Astrocyte (in vitro differentiated cells and primary cell): ENCODE results near the gene LGALS1. TPM values are rescaled to one million over a fixed set of nuclear protein-coding genes. Genes with fewer than 3 reads are reported as not detected.

Experiments used
- DNase-seq: peaks from one replicate; pipeline ENCODE4 v3.0.0-alpha.2; 2010; ENCODE audit warnings: low read depth
- FAIRE-seq: peaks from 2 replicates; lab custom pipeline; 2011; peaks lifted over from hg19 to GRCh38; lab: Jason Lieb, UNC
- H2AFZ ChIP-seq: 2 replicates; pipeline ENCODE4 v1.6.0; 2012; ENCODE audit warnings: low read depth, low read length, inconsistent platforms
- H3K27ac ChIP-seq: 2 replicates; pipeline ENCODE4 v1.5.1; 2011; ENCODE audit warnings: low read depth, low read length, inconsistent platforms
- H3K27me3 ChIP-seq: 2 replicates; pipeline ENCODE4 v1.6.0; 2011; ENCODE audit warnings: low read length, inconsistent platforms; ENCODE audit not compliant: insufficient read depth
- H3K36me3 ChIP-seq: 2 replicates; pipeline ENCODE4 v1.5.1; 2011; ENCODE audit warnings: low read length, inconsistent platforms; ENCODE audit not compliant: insufficient read depth
- H3K4me1 ChIP-seq: 2 replicates; pipeline ENCODE4 v1.5.1; 2011; ENCODE audit warnings: low read length, inconsistent platforms; ENCODE audit not compliant: insufficient read depth
- H3K4me2 ChIP-seq: 2 replicates; pipeline ENCODE4 v1.6.0; 2012; ENCODE audit warnings: low read length, inconsistent platforms
- H3K4me3 ChIP-seq: 2 replicates; pipeline ENCODE4 v1.5.1; 2011; ENCODE audit warnings: low read depth, mild to moderate bottlenecking, low read length, inconsistent platforms; ENCODE audit not compliant: insufficient read depth
- H3K79me2 ChIP-seq: 2 replicates; pipeline ENCODE4 v1.6.0; 2012; ENCODE audit warnings: mild to moderate bottlenecking, low read length, inconsistent platforms; ENCODE audit not compliant: insufficient read depth
- H3K9ac ChIP-seq: 2 replicates; pipeline ENCODE4 v1.6.0; 2012; ENCODE audit warnings: mild to moderate bottlenecking, low read length, inconsistent platforms
- H3K9me3 ChIP-seq: 2 replicates; pipeline ENCODE4 v1.5.1; 2012; ENCODE audit warnings: low read depth, mild to moderate bottlenecking, low read length, inconsistent platforms; ENCODE audit not compliant: insufficient read depth
- H4K20me1 ChIP-seq: 2 replicates; pipeline ENCODE4 v1.6.0; 2012; ENCODE audit warnings: low read length, inconsistent platforms; ENCODE audit not compliant: insufficient read depth
- H3K27ac Mint-ChIP-seq: one replicate; pipeline ENCODE4 v1.8.0; 2021; ENCODE audit warnings: mild to moderate bottlenecking, mixed read lengths; ENCODE audit not compliant: unreplicated experiment
- H3K27me3 Mint-ChIP-seq: one replicate; pipeline ENCODE4 v1.8.0; 2021; ENCODE audit warnings: low read depth, mixed read lengths; ENCODE audit not compliant: unreplicated experiment
- H3K36me3 Mint-ChIP-seq: one replicate; pipeline ENCODE4 v1.8.0; 2021; ENCODE audit warnings: low read depth, mixed read lengths; ENCODE audit not compliant: unreplicated experiment
- H3K4me1 Mint-ChIP-seq: one replicate; pipeline ENCODE4 v1.8.0; 2021; ENCODE audit warnings: low read depth, mixed read lengths; ENCODE audit not compliant: unreplicated experiment
- H3K4me3 Mint-ChIP-seq: one replicate; pipeline ENCODE4 v1.8.0; 2021; ENCODE audit warnings: mild to moderate bottlenecking, moderate library complexity, mixed read lengths; ENCODE audit not compliant: unreplicated experiment
- H3K9me3 Mint-ChIP-seq: one replicate; pipeline ENCODE4 v1.8.0; 2021; ENCODE audit warnings: mild to moderate bottlenecking, mixed read lengths; ENCODE audit not compliant: unreplicated experiment
- CTCF ChIP-seq: IDR thresholded peaks from 2 replicates; pipeline ENCODE4 v1.5.1; 2011; ENCODE audit warnings: low read depth, mild to moderate bottlenecking, inconsistent platforms, low read length, moderate library complexity; ENCODE audit not compliant: insufficient read depth
- EZH2 ChIP-seq: IDR thresholded peaks from 2 replicates; pipeline ENCODE4 v1.6.1; 2012; ENCODE audit warnings: mild to moderate bottlenecking, low read length, inconsistent platforms; ENCODE audit not compliant: insufficient read depth
- total RNA-seq: library from RNA; stranded (reverse); gene quantifications from 2 replicates; pipeline ENCODE4 v1.2.1, GENCODE V29; 2021

The LGALS1 gene
- total RNA-seq, 1 donor from 2014 or later: 240 TPM

DNA sequence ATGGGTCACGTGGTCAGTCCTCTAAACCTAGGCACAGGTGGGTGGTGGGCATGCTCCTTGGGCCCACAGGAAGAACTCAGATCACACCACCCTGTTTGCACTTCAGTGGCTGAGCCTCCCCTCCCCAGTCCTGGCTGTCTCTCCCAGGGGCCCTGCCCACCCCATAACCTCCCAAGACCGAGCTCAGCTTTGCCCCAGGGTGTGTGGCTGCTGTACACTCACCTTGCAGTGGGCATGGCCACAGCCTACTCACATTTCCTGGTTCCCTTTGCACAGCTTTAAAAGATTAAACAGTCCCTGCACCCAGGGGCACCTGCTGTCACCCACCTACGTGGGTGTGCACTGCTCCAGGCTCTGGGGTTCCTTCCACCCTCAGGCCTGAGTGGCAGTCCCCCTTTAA lies 35.2 kb downstream of the LGALS1 start:
- Histone ChIP-seq H3K4me3 (no peak overlapping the region), H3K4me2 (no peak overlapping the region), H4K20me1 (no peaks in the 10 kb centered on the region), H3K9me3 (no peaks in the 10 kb centered on the region), H3K79me2 (no peaks in the 10 kb centered on the region), H3K9ac (no peak overlapping the region), H3K4me1 (no peaks in the 10 kb centered on the region), H3K27me3 (no peaks in the 10 kb centered on the region), H3K27ac (no peak overlapping the region), H2AFZ (no peak overlapping the region), H3K36me3 (no peaks in the 10 kb centered on the region)
- H3K27ac Mint-ChIP-seq: no peak overlapping the region
- peaks cover 15% of the 10 kb centered on the region for H3K36me3 Mint-ChIP-seq
- TF ChIP-seq CTCF: no peak
- TF ChIP-seq EZH2: no peak
- H3K9me3 Mint-ChIP-seq: no peaks in the 10 kb centered on the region
- H3K4me1 Mint-ChIP-seq: no peaks in the 10 kb centered on the region
- no peak overlapping the region for H3K4me3 Mint-ChIP-seq
- FAIRE-seq (no peak), DNase-seq (no peak)
- H3K27me3 Mint-ChIP-seq: no peaks in the 10 kb centered on the region

GRCh38 chr22:37711490-37711889 lies 36.1 kb downstream of the LGALS1 start:
- H3K4me1 ChIP-seq: no peaks in the 10 kb centered on the region
- no peaks in the 10 kb centered on the region for H3K36me3 ChIP-seq
- H3K27me3 Mint-ChIP-seq: no peaks in the 10 kb centered on the region
- TF ChIP-seq CTCF (no peak), EZH2 (no peak)
- H3K4me3 ChIP-seq: no peak overlapping the region
- H3K9me3 Mint-ChIP-seq: no peaks in the 10 kb centered on the region
- H3K36me3 Mint-ChIP-seq: peaks cover 10% of the 10 kb centered on the region
- H4K20me1 ChIP-seq: no peaks in the 10 kb centered on the region
- H3K27ac Mint-ChIP-seq: no peak overlapping the region
- DNase-seq (no peak), FAIRE-seq (no peak)
- H3K79me2 ChIP-seq: no peaks in the 10 kb centered on the region
- H2AFZ ChIP-seq: no peak overlapping the region
- no peak overlapping the region for H3K4me2 ChIP-seq
- no peak overlapping the region for H3K27ac ChIP-seq
- no peak overlapping the region for H3K9ac ChIP-seq
- no peaks in the 10 kb centered on the region for H3K4me1 Mint-ChIP-seq
- no peaks in the 10 kb centered on the region for H3K9me3 ChIP-seq
- H3K4me3 Mint-ChIP-seq: no peak overlapping the region
- no peaks in the 10 kb centered on the region for H3K27me3 ChIP-seq

DNA sequence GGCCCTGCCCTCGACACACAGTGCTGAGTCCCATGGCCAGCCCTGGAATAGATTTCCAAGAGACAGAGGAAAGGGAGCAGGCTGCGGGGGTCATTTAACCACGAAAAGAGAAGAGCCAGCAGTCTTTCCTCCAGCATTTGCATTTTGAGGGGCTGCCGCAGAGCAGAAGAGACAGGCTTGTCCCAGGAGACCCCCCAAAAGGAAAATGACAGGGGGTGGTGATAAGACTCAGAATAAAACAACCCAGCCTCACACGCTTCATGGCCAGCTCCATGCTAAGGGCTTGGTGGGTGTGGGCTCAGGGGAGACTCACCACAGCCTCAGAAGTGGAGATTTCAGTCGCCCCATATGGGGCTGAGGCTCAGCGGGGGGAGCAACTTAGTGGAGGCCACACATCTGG lies 38.3 kb downstream of the LGALS1 start:
- Histone ChIP-seq H3K4me1 (no peaks in the 10 kb centered on the region), H2AFZ (no peak overlapping the region), H4K20me1 (no peaks in the 10 kb centered on the region), H3K4me2 (no peak overlapping the region), H3K4me3 (no peak overlapping the region), H3K36me3 (no peaks in the 10 kb centered on the region), H3K27me3 (no peaks in the 10 kb centered on the region), H3K9ac (no peak overlapping the region), H3K79me2 (no peaks in the 10 kb centered on the region), H3K9me3 (no peaks in the 10 kb centered on the region), H3K27ac (no peak overlapping the region)
- H3K4me1 Mint-ChIP-seq: no peaks in the 10 kb centered on the region
- H3K4me3 Mint-ChIP-seq: no peak overlapping the region
- no peak overlapping the region for H3K27ac Mint-ChIP-seq
- H3K27me3 Mint-ChIP-seq: no peaks in the 10 kb centered on the region
- peaks cover 13% of the 10 kb centered on the region for H3K36me3 Mint-ChIP-seq
- no peaks in the 10 kb centered on the region for H3K9me3 Mint-ChIP-seq
- DNase-seq (no peak), FAIRE-seq (no peak)
- no peak for TF ChIP-seq EZH2
- TF ChIP-seq CTCF: no peak
